A549 (cell line): ENCODE measurements around the gene TBCK. TPM values are rescaled to one million over a fixed set of nuclear protein-coding genes. Genes with fewer than 3 reads are reported as not detected.

Source experiments
- ATAC-seq, 2 experiments: fragments of 200-7000 bp in 1 of 2; fragments of >200 bp in 1 of 2; cut with Nextera tagmentation in 1 of 2; cut with Tn5 transposase in 1 of 2; 3 replicates each; pipeline versions ENCODE4 v1.8.0 to v1.9.1; 2018 to 2020; ENCODE audit warnings: mild to moderate bottlenecking in 1 of 2, moderate library complexity in 1 of 2
- CTCF ChIA-PET: fragments of 300-600 bp; sonication (Branson Sonifier 250); formaldehyde crosslinking; extraction: SDS; loops from one replicate; lab custom pipeline; 2021; ENCODE audit warnings: antibody characterized with exemption, inconsistent platforms; lab: Yijun Ruan, JAX
- POLR2A ChIA-PET: fragments of 350-600 bp; formaldehyde crosslinking; extraction: SDS; loops from one replicate; lab custom pipeline; 2021; ENCODE audit warnings: antibody characterized with exemption, inconsistent platforms; lab: Yijun Ruan, JAX
- DNase-seq, 2 experiments: peaks; one replicate each; pipeline versions ENCODE4 v3.0.0 to v3.0.0-alpha.2; 2011 to 2016; ENCODE audit warnings: low read depth in 1 of 2, low spot score in 1 of 2
- FAIRE-seq: peaks from 2 replicates; lab custom pipeline; 2011; peaks lifted over from hg19 to GRCh38; lab: Jason Lieb, UNC
- H3K27ac ChIP-seq, 2 experiments: fragments of >200 bp; sonication (Bioruptor Twin); formaldehyde crosslinking; 3 replicates each; pipeline ENCODE4 v1.5.1; 2016 to 2017
- H3K4me1 ChIP-seq: fragments of >200 bp; sonication (Bioruptor Twin); formaldehyde crosslinking; 3 replicates; pipeline ENCODE4 v1.6.1; 2016
- H3K4me2 ChIP-seq: fragments of >200 bp; sonication (Bioruptor Twin); formaldehyde crosslinking; 3 replicates; pipeline ENCODE4 v1.6.1; 2016
- H3K4me3 ChIP-seq: fragments of >200 bp; sonication (Bioruptor Twin); formaldehyde crosslinking; 3 replicates; pipeline ENCODE4 v1.5.1; 2016
- H3K9me3 ChIP-seq: fragments of >200 bp; sonication (Bioruptor Twin); formaldehyde crosslinking; 3 replicates; pipeline ENCODE4 v1.6.1; 2016
- CBX8 ChIP-seq: fragments of 200-600 bp; sonication (generic); IDR thresholded peaks from 2 replicates; pipeline ENCODE4 v1.6.1; 2016
- CHD4 ChIP-seq: fragments of 200-600 bp; sonication (generic); IDR thresholded peaks from 2 replicates; pipeline ENCODE4 v1.6.1; 2016; ENCODE audit warnings: antibody characterized with exemption, mild to moderate bottlenecking, borderline replicate concordance
- EHMT2 ChIP-seq: fragments of 200-600 bp; sonication (generic); IDR thresholded peaks from 2 replicates; pipeline ENCODE4 v1.6.1; 2016; ENCODE audit warnings: antibody characterized with exemption, low read depth, mild to moderate bottlenecking, moderate library complexity
- FOXS1 ChIP-seq: fragments of 250-450 bp; sonication (Bioruptor Pico); IDR thresholded peaks from 2 replicates; pipeline ENCODE4 v1.5.0; 2020; ENCODE audit warnings: mild to moderate bottlenecking, moderate library complexity
- HOXB5 ChIP-seq: fragments of 250-450 bp; sonication (Bioruptor Pico); IDR thresholded peaks from 2 replicates; pipeline ENCODE4 v1.5.0; 2020; ENCODE audit warnings: mild to moderate bottlenecking, moderate library complexity
- MAZ ChIP-seq: fragments of 150-350 bp; IDR thresholded peaks from 2 replicates; pipeline ENCODE4 v1.6.1; 2014; ENCODE audit warnings: antibody characterized with exemption, low read depth, low read length, borderline replicate concordance
- NPAS2 ChIP-seq: fragments of 250-450 bp; sonication (Bioruptor Pico); IDR thresholded peaks from 2 replicates; pipeline ENCODE4 v1.8.0; 2022; ENCODE audit warnings: mild to moderate bottlenecking, moderate library complexity, borderline replicate concordance
- POLR2A ChIP-seq: IDR thresholded peaks from 2 replicates; pipeline ENCODE4 v1.6.1; 2012; ENCODE audit warnings: mild to moderate bottlenecking, low read length
- RAD21 ChIP-seq, 2 experiments: fragments of >200 bp in 1 of 2; sonication (Bioruptor Twin) in 1 of 2; formaldehyde crosslinking in 1 of 2; IDR thresholded peaks in 1 of 2; conservative IDR thresholded peaks in 1 of 2; 2 replicates in 1 of 2; 3 replicates in 1 of 2; pipeline ENCODE4 v1.6.1; 2012 to 2018; ENCODE audit warnings: inconsistent platforms in 1 of 2
- RARB ChIP-seq: fragments of 250-450 bp; sonication (Bioruptor Pico); IDR thresholded peaks from 2 replicates; pipeline ENCODE4 v1.8.0; 2021; ENCODE audit warnings: mild to moderate bottlenecking, moderate library complexity
- SMC3 ChIP-seq: fragments of >200 bp; sonication (Bioruptor Twin); formaldehyde crosslinking; IDR thresholded peaks from 3 replicates; pipeline ENCODE4 v1.6.1; 2018; ENCODE audit warnings: inconsistent platforms
- TFCP2L1 ChIP-seq: fragments of 250-450 bp; sonication (Bioruptor Pico); IDR thresholded peaks from 2 replicates; pipeline ENCODE4 v1.5.0; 2021; ENCODE audit warnings: mild to moderate bottlenecking
- TP53 ChIP-seq: fragments of 250-450 bp; sonication (Bioruptor Pico); IDR thresholded peaks from 2 replicates; pipeline ENCODE4 v1.5.0; 2021; ENCODE audit warnings: mild to moderate bottlenecking, moderate library complexity
- ZFP36 ChIP-seq: fragments of 450-650 bp; IDR thresholded peaks from 2 replicates; pipeline ENCODE4 v1.6.1; 2014; ENCODE audit warnings: borderline replicate concordance; ENCODE audit not compliant: partially characterized antibody
- ZNF302 ChIP-seq: fragments of 250-450 bp; sonication (Bioruptor Pico); IDR thresholded peaks from 2 replicates; pipeline ENCODE4 v1.9.0; 2021; ENCODE audit warnings: inconsistent platforms, mild to moderate bottlenecking, moderate library complexity
- WGBS: methylation state at CpG from one replicate; pipeline ENCODE4 v1.1.6; 2017; ENCODE audit errors: missing lambda C conversion rate; 5-methylcytosine and 5-hydroxymethylcytosine counted together
- polyA plus RNA-seq, 4 experiments: library from polyadenylated mRNA; depleted of rRNA in 3 of 4; stranded (reverse); fragments of >200 nt; fragmentation: RNase III in 1 of 4; extraction: RNeasy Plus Mini Kit Qiagen cat#74134 plus additional on column Dnase treatment in 1 of 4; gene quantifications; 2 replicates in 3 of 4; 3 replicates in 1 of 4; pipeline ENCODE4 v1.2.3, GENCODE V29; 2011 to 2017
- TF ChIP-seq, protein P1 (sequence below): IDR thresholded peaks from 2 replicates; pipeline ENCODE4 v1.6.1; 2012
- TF ChIP-seq, protein P2 (sequence below): fragments of 250-450 bp; sonication (Bioruptor Pico); IDR thresholded peaks from 2 replicates; pipeline ENCODE4 v1.5.0; 2021; ENCODE audit warnings: mild to moderate bottlenecking, moderate library complexity, borderline replicate concordance
- TF ChIP-seq, protein P3 (sequence below): fragments of 250-450 bp; sonication (Bioruptor Pico); IDR thresholded peaks from 2 replicates; pipeline ENCODE4 v1.5.0; 2020; ENCODE audit warnings: low read depth, mild to moderate bottlenecking, moderate library complexity
- TF ChIP-seq, protein P4 (sequence below): fragments of 450-650 bp; IDR thresholded peaks from 2 replicates; pipeline ENCODE4 v1.6.1; 2014; ENCODE audit warnings: antibody characterized with exemption
- TF ChIP-seq, protein P5 (sequence below): fragments of >200 bp; sonication (Bioruptor Twin); formaldehyde crosslinking; IDR thresholded peaks from 3 replicates; pipeline ENCODE4 v1.5.1; 2016

TBCK gene
- polyA plus RNA-seq, 2 of the 4 experiments (the other 2 are of a cell fraction), result 3.9 to 18.4 TPM

DNA sequence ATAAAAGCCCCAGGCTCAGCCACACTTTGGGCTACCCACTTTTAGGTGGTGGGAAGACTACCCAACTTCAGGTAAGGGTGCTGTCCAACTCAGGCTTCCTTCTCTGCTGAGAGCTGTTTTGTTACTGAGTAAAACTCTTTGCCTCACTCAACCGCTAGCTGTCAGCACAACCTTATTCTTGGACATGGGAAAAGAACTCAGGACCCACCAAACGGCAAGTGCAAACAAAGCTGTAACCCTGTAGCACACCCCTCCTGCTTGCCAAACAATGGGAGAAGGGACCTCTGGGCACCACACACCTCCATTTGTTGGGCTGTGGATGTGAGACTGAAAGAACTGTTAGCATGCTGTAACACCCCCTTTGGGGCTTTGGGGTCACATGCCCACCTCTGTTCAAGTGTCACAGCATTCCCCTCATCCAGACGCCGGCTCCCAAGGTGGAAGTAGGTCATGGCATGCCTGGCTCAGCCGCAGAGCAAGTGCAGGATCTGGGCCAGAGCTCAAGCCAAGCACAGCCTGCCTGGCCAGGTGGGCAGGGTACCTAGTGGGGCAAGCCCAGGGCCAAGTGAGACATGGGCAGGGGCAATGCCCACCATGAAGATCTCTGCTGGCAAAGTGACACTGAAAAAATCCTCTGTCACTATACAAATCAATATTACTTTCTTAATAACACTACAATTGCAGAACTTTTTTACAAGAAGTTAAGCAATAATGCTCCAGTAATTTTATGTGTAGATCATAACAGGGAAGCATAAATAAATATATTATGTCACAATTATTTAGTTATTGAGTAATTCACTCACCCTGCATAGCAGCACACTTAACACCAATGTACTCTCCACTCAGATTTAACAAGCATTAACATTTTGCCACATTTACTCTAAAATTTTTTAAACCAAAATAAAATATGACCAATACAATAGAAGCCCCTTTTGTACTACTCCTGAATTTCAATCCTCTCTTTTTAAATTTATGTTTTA lies 107.2 kb downstream of the TBCK start:
- DNase-seq (no peak), ATAC-seq (no peak), FAIRE-seq (no peak)
- no peak overlapping the region for H3K4me2 ChIP-seq
- no peak overlapping the region for H3K4me3 ChIP-seq
- H3K4me1 ChIP-seq, result no peaks in the 10 kb centered on the region
- H3K9me3 ChIP-seq, result no peaks in the 10 kb centered on the region
- H3K27ac ChIP-seq, result no peak overlapping the region
- TF ChIP-seq CBX8 (no peak), RARB (CRISPR knock-in tag) (no peak), SMC3 (no peak), MAZ (no peak), NPAS2 (CRISPR knock-in tag) (no peak), POLR2A (no peak), FOXS1 (no peak), CHD4 (no peak), TFCP2L1 (CRISPR knock-in tag) (no peak), ZNF302 (no peak), EHMT2 (no peak), ZFP36 (no peak), TP53 (CRISPR knock-in tag) (no peak)
- TF ChIP-seq, protein P1, sequence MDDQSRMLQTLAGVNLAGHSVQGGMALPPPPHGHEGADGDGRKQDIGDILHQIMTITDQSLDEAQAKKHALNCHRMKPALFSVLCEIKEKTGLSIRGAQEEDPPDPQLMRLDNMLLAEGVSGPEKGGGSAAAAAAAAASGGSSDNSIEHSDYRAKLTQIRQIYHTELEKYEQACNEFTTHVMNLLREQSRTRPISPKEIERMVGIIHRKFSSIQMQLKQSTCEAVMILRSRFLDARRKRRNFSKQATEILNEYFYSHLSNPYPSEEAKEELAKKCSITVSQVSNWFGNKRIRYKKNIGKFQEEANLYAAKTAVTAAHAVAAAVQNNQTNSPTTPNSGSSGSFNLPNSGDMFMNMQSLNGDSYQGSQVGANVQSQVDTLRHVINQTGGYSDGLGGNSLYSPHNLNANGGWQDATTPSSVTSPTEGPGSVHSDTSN, result no peak
- TF ChIP-seq, protein P2, sequence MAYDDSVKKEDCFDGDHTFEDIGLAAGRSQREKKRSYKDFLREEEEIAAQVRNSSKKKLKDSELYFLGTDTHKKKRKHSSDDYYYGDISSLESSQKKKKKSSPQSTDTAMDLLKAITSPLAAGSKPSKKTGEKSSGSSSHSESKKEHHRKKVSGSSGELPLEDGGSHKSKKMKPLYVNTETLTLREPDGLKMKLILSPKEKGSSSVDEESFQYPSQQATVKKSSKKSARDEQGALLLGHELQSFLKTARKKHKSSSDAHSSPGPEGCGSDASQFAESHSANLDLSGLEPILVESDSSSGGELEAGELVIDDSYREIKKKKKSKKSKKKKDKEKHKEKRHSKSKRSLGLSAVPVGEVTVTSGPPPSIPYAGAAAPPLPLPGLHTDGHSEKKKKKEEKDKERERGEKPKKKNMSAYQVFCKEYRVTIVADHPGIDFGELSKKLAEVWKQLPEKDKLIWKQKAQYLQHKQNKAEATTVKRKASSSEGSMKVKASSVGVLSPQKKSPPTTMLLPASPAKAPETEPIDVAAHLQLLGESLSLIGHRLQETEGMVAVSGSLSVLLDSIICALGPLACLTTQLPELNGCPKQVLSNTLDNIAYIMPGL, result no peak
- TF ChIP-seq, protein P3, sequence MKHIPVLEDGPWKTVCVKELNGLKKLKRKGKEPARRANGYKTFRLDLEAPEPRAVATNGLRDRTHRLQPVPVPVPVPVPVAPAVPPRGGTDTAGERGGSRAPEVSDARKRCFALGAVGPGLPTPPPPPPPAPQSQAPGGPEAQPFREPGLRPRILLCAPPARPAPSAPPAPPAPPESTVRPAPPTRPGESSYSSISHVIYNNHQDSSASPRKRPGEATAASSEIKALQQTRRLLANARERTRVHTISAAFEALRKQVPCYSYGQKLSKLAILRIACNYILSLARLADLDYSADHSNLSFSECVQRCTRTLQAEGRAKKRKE (CRISPR knock-in tag), result no peak
- TF ChIP-seq, protein P4, sequence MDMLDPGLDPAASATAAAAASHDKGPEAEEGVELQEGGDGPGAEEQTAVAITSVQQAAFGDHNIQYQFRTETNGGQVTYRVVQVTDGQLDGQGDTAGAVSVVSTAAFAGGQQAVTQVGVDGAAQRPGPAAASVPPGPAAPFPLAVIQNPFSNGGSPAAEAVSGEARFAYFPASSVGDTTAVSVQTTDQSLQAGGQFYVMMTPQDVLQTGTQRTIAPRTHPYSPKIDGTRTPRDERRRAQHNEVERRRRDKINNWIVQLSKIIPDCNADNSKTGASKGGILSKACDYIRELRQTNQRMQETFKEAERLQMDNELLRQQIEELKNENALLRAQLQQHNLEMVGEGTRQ, result no peak
- ChIA-PET CTCF (no interaction called here), POLR2A (interaction anchor here (0.6 kb wide), 1 partner anchor 72 kb away, joined by 3 read pairs; no protein-coding TSS in a partner anchor)
- 80% methylated on average over 1 of the region's 5 CpGs for WGBS

DNA sequence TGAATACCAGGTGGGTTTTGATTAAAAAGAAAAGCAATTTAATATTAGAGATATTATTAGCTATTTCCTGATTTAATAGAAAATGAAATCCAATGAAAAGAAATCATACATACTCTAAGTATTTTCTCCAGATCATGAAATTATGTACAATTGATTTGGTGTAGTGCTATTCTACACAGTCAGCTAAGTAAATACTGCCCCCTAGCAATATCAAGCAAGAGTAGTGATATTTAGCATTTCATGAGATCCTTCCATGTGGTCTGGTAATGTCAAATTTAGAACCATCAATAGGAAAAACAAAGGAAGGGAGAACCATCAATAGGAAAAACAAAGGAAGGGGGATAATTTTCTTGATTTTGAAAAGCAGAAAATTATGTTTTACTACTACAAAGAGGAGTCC lies 114.6 kb downstream of the TBCK start:
- FAIRE-seq, result peak; percentile 39
- Histone ChIP-seq H3K4me1 (no peaks in the 10 kb centered on the region), H3K4me2 (no peak overlapping the region), H3K27ac (no peak overlapping the region), H3K4me3 (no peak overlapping the region), H3K9me3 (no peaks in the 10 kb centered on the region)
- peak in 1 of 2 experiments; percentile 58; a peak in 1 of 6 replicates for ATAC-seq
- ChIA-PET POLR2A (no interaction called here), CTCF (interaction anchor here (0.7 kb wide), 1 partner anchor 727 kb away, joined by 4 read pairs; the partner anchor contains the start of gene PPA2)
- TF ChIP-seq SMC3 (peak; percentile 20; the same call in 1 of the 3 replicates), HOXB5 (no peak), RAD21 (conservative IDR thresholded peaks at IDR 0.05 in 1 of 2, IDR thresholded peaks at IDR 0.05 in 1 of 2) (peak; percentile 50 to 60)
- TF ChIP-seq, protein P5, sequence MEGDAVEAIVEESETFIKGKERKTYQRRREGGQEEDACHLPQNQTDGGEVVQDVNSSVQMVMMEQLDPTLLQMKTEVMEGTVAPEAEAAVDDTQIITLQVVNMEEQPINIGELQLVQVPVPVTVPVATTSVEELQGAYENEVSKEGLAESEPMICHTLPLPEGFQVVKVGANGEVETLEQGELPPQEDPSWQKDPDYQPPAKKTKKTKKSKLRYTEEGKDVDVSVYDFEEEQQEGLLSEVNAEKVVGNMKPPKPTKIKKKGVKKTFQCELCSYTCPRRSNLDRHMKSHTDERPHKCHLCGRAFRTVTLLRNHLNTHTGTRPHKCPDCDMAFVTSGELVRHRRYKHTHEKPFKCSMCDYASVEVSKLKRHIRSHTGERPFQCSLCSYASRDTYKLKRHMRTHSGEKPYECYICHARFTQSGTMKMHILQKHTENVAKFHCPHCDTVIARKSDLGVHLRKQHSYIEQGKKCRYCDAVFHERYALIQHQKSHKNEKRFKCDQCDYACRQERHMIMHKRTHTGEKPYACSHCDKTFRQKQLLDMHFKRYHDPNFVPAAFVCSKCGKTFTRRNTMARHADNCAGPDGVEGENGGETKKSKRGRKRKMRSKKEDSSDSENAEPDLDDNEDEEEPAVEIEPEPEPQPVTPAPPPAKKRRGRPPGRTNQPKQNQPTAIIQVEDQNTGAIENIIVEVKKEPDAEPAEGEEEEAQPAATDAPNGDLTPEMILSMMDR, result peak; percentile 43; the same call in 2 of the 3 replicates
- peak in 1 of 2 experiments; percentile 5 for DNase-seq
